Activated CD4-positive, alpha-beta T cell treated with anti-CD3 and anti-CD28 coated beads, Interleukin-2, amount 50 U/mL, for 4 hours (primary cell): Measurements from ENCODE around the gene PANX3.
"Not testable (repeated sequence)": the region's sequence is repeated elsewhere in the genome, so short reads cannot be mapped to it uniquely, and the experiment has no call there.

ENCODE experiments used
- DNase-seq, 2 experiments: peaks; one replicate each; pipeline ENCODE4 v3.0.0-alpha.2; 2020

PANX3 gene

GRCh38 chr11:124611064-124611463 is at the start of gene PANX3:
Gene PANX3 (plus strand): TSS chr11:124611428. CDS start chr11:124611557, 129 bp downstream.
- no peak for DNase-seq

GRCh38 chr11:124569697-124570096 is 41.5 kb upstream of the PANX3 start, which contains the start of gene OR8A1:
Gene OR8A1 (plus strand): TSS chr11:124569997. CDS start chr11:124570120, 123 bp downstream.
- no peak for DNase-seq

- no peak for DNase-seq
Observed at GRCh38 chr11:124570160-124570559, 41.1 kb upstream of the PANX3 start.

- no peak for DNase-seq
Observed at GRCh38 chr11:124577716-124578427, 33.4 kb upstream of the PANX3 start.

GRCh38 chr11:124578761-124579160 is 32.5 kb upstream of the PANX3 start:
- no peak for DNase-seq

- no peak for DNase-seq
Observed at GRCh38 chr11:124581817-124582216, 29.4 kb upstream of the PANX3 start.

GRCh38 chr11:124582565-124582964 is 28.7 kb upstream of the PANX3 start:
- no peak for DNase-seq

- no peak for DNase-seq
Observed at GRCh38 chr11:124583781-124584180, 27.4 kb upstream of the PANX3 start.

GRCh38 chr11:124584681-124585372 is 26.4 kb upstream of the PANX3 start:
- DNase-seq = no peak

GRCh38 chr11:124586238-124586860 is 24.9 kb upstream of the PANX3 start:
- DNase-seq = peak; percentile 26 to 29

GRCh38 chr11:124591430-124591829 is 19.8 kb upstream of the PANX3 start:
- DNase-seq = no peak

- DNase-seq = no peak
Observed at GRCh38 chr11:124592627-124593026, 18.6 kb upstream of the PANX3 start.

GRCh38 chr11:124595302-124595701 is 15.9 kb upstream of the PANX3 start:
- DNase-seq = no peak

- no peak for DNase-seq
Observed at GRCh38 chr11:124597626-124598025, 13.6 kb upstream of the PANX3 start.

- no peak for DNase-seq
Observed at GRCh38 chr11:124600621-124601320, 10.5 kb upstream of the PANX3 start.

- no peak for DNase-seq
Observed at GRCh38 chr11:124602193-124602592, 9.0 kb upstream of the PANX3 start.

- DNase-seq = not testable (repeated sequence)
Observed at GRCh38 chr11:124602723-124603122, 8.5 kb upstream of the PANX3 start.

- no peak for DNase-seq
Observed at GRCh38 chr11:124605719-124606118, 5.5 kb upstream of the PANX3 start.

- no peak for DNase-seq
Observed at GRCh38 chr11:124608147-124608546, 3.1 kb upstream of the PANX3 start.

- no peak for DNase-seq
Observed at GRCh38 chr11:124610295-124610694, 933 bp upstream of the PANX3 start.

GRCh38 chr11:124612045-124612444 is 817 bp downstream of the PANX3 start:
- no peak for DNase-seq

- DNase-seq = no peak
Observed at GRCh38 chr11:124612567-124613246, 1.5 kb downstream of the PANX3 start.

- no peak for DNase-seq
Observed at GRCh38 chr11:124618863-124619262, 7.6 kb downstream of the PANX3 start.
